ENCODE results near the gene NKAIN2.
"Not testable (repeated sequence)": the region's sequence is repeated elsewhere in the genome, so short reads cannot be mapped to it uniquely, and the experiment has no call there.

NKAIN2 gene

GRCh38 chr6:124459268-124459667 is 655.6 kb downstream of the NKAIN2 start:
- DNase-seq = no peak

DNA sequence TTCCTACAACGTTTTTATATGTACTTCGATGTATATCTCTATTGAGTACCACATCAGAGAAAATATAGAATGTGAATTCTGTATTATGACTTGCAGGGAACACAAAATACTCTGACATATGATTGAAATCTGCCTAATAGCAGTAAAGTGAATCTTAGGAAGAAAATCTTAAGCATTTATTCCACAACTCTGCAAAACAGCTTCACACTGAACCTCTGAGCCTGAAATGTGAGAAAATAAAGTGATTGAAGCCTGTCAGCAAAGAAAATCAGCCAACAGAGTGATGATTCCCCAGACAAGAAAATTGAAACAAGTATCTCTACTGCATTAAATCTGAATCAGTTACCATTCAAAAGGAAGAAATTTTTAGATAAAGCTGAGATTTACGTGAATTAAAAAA is 659.1 kb downstream of the NKAIN2 start:
- no peak for DNase-seq

DNA sequence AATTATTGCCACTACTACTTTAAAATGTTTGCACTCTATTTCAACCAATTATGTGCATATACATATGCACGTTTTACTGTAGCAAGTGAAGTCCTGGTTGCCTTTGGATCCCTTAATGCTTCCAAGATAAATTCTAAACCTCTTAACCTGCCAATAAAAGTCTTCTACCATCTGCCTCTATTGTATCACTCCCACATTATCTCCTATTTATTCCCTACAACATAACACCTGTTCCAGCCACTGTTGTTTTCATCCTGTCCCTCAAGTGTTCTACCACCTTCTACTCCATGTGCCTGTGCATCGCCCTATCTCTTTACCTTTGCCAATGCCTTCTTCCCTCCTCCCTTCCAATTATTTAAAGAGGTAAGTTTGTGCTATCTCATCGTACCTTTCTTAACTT is 659.6 kb downstream of the NKAIN2 start:
- no peak for DNase-seq

- not testable (repeated sequence) for DNase-seq
Measured at GRCh38 chr6:124464600-124464999, 660.9 kb downstream of the NKAIN2 start.

- DNase-seq = no peak
Measured at GRCh38 chr6:124466949-124467348, 663.3 kb downstream of the NKAIN2 start.

GRCh38 chr6:124467366-124467765 is 663.7 kb downstream of the NKAIN2 start:
- DNase-seq = no peak

DNA sequence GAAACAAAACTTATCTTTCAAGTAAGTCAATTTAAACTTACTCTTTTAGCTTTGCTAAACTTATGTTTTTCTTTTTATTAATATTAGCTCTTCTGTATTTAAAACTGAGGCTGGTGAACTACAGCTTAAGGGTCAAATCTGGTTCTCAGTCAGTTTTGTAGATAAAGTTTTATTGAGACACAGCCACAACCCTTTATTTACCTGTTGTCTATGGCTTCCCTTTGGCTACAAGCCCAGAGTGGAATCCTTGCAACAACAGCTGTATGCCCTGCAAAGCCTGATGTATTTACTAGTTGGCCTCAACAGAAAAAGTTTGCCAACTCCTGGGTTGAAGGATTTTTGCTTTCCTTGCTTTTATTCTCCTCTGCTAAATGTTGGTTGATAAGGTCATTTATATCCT is 667.1 kb downstream of the NKAIN2 start:
- no peak for DNase-seq

GRCh38 chr6:124475176-124475575 is 671.5 kb downstream of the NKAIN2 start:
- no peak for DNase-seq

- no peak for DNase-seq
Measured at GRCh38 chr6:124478906-124479305, 675.2 kb downstream of the NKAIN2 start.

GRCh38 chr6:124479991-124480430 is 676.3 kb downstream of the NKAIN2 start:
- no peak for DNase-seq

- no peak for DNase-seq
Measured at GRCh38 chr6:124482071-124482491, 678.4 kb downstream of the NKAIN2 start.

DNA sequence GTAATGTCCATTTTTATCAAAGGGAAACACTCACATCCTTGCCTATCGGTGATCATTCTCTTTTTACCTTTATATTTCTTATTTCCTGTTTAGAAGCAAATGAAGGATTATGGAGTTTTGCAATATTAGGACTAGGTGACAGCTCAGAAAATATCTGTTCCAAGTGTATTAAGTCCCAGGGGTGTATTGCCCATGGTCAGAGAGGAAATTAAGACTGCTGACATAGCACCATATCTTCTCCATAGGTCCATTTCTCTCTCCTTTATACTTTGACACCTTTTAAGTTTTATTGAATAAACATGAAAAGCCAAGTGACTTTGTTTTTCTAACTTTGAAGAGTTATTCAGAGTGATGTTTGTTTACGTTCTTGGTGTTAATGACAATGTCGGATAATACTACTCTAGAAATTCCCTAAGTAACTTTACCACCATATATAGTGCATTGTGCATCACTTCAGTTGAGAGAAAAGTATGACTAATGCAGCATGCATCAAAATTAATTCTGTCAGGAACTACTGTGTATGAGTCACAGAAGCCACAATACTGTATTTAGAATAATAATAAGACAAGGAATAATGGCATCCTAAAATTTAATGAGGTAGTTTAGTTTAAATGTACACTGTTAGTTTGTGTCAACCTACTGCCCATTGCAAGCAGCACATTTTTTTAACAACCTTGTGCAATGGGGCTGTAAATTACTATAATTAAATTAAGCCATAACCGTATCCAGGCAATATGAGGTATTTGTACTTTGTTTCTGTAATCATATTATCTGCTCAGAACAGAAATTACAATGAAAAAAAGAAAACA is 684.2 kb downstream of the NKAIN2 start:
- no peak for DNase-seq

DNA sequence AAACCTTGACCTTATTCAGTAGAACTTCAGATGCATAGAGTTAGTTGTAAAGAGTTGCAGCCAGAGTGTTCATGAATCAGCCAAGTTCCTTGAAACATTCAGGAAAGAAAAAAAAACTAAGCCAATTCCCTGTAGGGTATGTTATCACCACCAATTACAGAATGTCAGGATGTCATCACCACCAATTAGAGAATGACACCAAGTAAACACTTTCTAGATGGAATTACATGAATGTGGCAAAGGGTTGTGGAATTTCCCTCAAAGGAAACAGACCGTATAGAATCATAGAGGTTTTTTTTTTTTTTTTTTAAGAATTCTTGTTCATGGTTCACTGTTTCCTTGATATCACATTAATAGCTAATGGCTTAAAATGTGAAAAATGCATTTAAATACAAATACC is 686.5 kb downstream of the NKAIN2 start:
- DNase-seq = no peak

DNA sequence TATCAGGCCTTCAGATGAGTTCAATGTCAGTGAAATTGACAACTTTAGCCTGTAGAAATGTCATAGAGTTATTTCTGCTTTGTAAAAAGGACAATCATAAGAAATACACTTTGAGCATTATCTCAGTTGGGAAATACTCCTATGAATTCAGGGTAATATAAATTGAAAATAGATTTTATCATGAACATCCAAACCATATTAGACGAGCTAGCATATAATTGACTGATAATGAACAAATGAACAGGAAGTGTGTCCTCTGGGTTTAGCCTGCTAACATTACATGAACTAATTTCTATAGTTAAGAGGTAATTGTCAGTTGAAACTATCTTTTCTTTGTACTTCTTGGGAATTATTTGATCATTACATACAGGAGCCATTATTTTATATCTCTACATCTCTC is 689.6 kb downstream of the NKAIN2 start:
- no peak for DNase-seq

- no peak for DNase-seq
Measured at GRCh38 chr6:124494956-124495664, 691.4 kb downstream of the NKAIN2 start.

DNA sequence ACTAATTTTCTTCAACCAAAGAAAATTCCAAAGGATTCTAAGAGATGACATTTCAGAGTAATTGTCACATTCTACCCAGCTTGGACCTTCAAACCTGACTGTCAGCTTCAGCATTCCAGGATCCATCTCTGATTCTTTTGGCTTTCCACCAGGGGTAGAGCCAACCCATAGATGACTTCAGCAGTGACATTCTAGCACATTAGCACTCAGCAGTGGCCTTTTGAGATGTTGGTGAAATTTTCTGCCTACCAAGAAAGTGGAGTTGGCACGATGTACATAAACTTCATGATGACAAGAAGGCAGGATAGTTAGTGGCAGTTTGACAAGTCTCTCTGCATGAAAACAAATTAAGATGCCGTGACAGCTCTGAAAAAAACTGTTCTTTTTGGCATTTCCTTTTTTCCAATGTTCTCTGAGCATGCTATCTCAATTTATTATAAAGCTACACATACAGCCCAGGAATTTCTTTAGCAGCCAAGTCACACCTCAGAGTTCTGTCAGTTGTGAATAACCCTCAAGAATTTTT is 692.1 kb downstream of the NKAIN2 start:
- DNase-seq = no peak

GRCh38 chr6:124496334-124496733 is 692.7 kb downstream of the NKAIN2 start:
- DNase-seq = no peak

- no peak for DNase-seq
Measured at GRCh38 chr6:124512431-124512830, 708.8 kb downstream of the NKAIN2 start.

GRCh38 chr6:124517339-124517738 is 713.7 kb downstream of the NKAIN2 start:
- DNase-seq = no peak

DNA sequence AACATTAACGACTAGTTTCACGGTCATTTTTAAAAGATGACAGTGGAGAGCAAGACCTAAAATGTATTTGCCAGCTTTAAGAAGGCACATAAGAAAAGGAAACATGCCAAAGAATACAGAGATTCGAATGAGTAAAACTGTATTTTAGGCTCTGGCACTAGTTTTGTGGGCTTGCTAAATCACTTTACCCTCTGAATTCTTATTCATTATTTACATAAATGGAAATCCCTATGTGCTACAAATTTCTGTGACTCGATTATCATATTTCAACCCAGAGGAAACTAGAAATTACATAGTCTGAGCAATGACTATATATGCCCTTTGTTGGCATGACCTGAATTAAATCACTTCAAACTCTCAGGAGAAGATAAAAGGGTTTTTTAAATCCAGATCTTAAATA is 716.8 kb downstream of the NKAIN2 start:
- DNase-seq = no peak

DNA sequence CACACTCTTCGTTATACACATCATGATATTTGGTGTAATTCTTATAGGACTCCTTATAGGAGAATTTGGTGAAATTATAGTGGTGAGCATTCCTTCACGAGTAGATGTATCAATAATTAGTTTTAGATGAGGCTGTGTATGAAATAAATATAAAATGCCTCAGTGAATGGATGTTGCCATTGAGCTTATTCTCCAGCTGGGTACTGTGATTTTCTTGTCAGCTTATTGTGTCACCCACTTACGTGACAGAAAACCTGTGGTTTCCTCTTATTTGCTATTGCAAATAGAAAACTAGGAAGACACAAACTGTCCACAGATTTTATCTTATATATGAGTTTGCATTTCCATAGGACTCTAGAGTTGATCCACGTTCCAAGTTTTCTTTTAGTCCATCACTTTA is 718.7 kb downstream of the NKAIN2 start:
- DNase-seq = no peak

GRCh38 chr6:124524491-124525200 is 721.0 kb downstream of the NKAIN2 start:
- no peak for DNase-seq

GRCh38 chr6:124530926-124531325 is 727.3 kb downstream of the NKAIN2 start:
- no peak for DNase-seq

Measured in activated CD4-positive, alpha-beta T cell treated with anti-CD3 and anti-CD28 coated beads, Interleukin-2, amount 50 U/mL, for 1 hour (primary cell).